Astrocyte (in vitro differentiated cells and primary cell): ENCODE measurements around the gene RPS6KA2. TPM values are rescaled to one million over a fixed set of nuclear protein-coding genes. Genes with fewer than 3 reads are reported as not detected.

Experiments used
- DNase-seq: peaks from one replicate; pipeline ENCODE4 v3.0.0-alpha.2; 2010; ENCODE audit warnings: low read depth
- FAIRE-seq: peaks from 2 replicates; lab custom pipeline; 2011; peaks lifted over from hg19 to GRCh38; lab: Jason Lieb, UNC
- H2AFZ ChIP-seq: 2 replicates; pipeline ENCODE4 v1.6.0; 2012; ENCODE audit warnings: low read depth, low read length, inconsistent platforms
- H3K27ac ChIP-seq: 2 replicates; pipeline ENCODE4 v1.5.1; 2011; ENCODE audit warnings: low read depth, low read length, inconsistent platforms
- H3K27me3 ChIP-seq: 2 replicates; pipeline ENCODE4 v1.6.0; 2011; ENCODE audit warnings: low read length, inconsistent platforms; ENCODE audit not compliant: insufficient read depth
- H3K36me3 ChIP-seq: 2 replicates; pipeline ENCODE4 v1.5.1; 2011; ENCODE audit warnings: low read length, inconsistent platforms; ENCODE audit not compliant: insufficient read depth
- H3K4me1 ChIP-seq: 2 replicates; pipeline ENCODE4 v1.5.1; 2011; ENCODE audit warnings: low read length, inconsistent platforms; ENCODE audit not compliant: insufficient read depth
- H3K4me2 ChIP-seq: 2 replicates; pipeline ENCODE4 v1.6.0; 2012; ENCODE audit warnings: low read length, inconsistent platforms
- H3K4me3 ChIP-seq: 2 replicates; pipeline ENCODE4 v1.5.1; 2011; ENCODE audit warnings: low read depth, mild to moderate bottlenecking, low read length, inconsistent platforms; ENCODE audit not compliant: insufficient read depth
- H3K79me2 ChIP-seq: 2 replicates; pipeline ENCODE4 v1.6.0; 2012; ENCODE audit warnings: mild to moderate bottlenecking, low read length, inconsistent platforms; ENCODE audit not compliant: insufficient read depth
- H3K9ac ChIP-seq: 2 replicates; pipeline ENCODE4 v1.6.0; 2012; ENCODE audit warnings: mild to moderate bottlenecking, low read length, inconsistent platforms
- H3K9me3 ChIP-seq: 2 replicates; pipeline ENCODE4 v1.5.1; 2012; ENCODE audit warnings: low read depth, mild to moderate bottlenecking, low read length, inconsistent platforms; ENCODE audit not compliant: insufficient read depth
- H4K20me1 ChIP-seq: 2 replicates; pipeline ENCODE4 v1.6.0; 2012; ENCODE audit warnings: low read length, inconsistent platforms; ENCODE audit not compliant: insufficient read depth
- H3K27ac Mint-ChIP-seq: one replicate; pipeline ENCODE4 v1.8.0; 2021; ENCODE audit warnings: mild to moderate bottlenecking, mixed read lengths; ENCODE audit not compliant: unreplicated experiment
- H3K27me3 Mint-ChIP-seq: one replicate; pipeline ENCODE4 v1.8.0; 2021; ENCODE audit warnings: low read depth, mixed read lengths; ENCODE audit not compliant: unreplicated experiment
- H3K36me3 Mint-ChIP-seq: one replicate; pipeline ENCODE4 v1.8.0; 2021; ENCODE audit warnings: low read depth, mixed read lengths; ENCODE audit not compliant: unreplicated experiment
- H3K4me1 Mint-ChIP-seq: one replicate; pipeline ENCODE4 v1.8.0; 2021; ENCODE audit warnings: low read depth, mixed read lengths; ENCODE audit not compliant: unreplicated experiment
- H3K4me3 Mint-ChIP-seq: one replicate; pipeline ENCODE4 v1.8.0; 2021; ENCODE audit warnings: mild to moderate bottlenecking, moderate library complexity, mixed read lengths; ENCODE audit not compliant: unreplicated experiment
- H3K9me3 Mint-ChIP-seq: one replicate; pipeline ENCODE4 v1.8.0; 2021; ENCODE audit warnings: mild to moderate bottlenecking, mixed read lengths; ENCODE audit not compliant: unreplicated experiment
- CTCF ChIP-seq: IDR thresholded peaks from 2 replicates; pipeline ENCODE4 v1.5.1; 2011; ENCODE audit warnings: low read depth, mild to moderate bottlenecking, inconsistent platforms, low read length, moderate library complexity; ENCODE audit not compliant: insufficient read depth
- EZH2 ChIP-seq: IDR thresholded peaks from 2 replicates; pipeline ENCODE4 v1.6.1; 2012; ENCODE audit warnings: mild to moderate bottlenecking, low read length, inconsistent platforms; ENCODE audit not compliant: insufficient read depth
- total RNA-seq: library from RNA; stranded (reverse); gene quantifications from 2 replicates; pipeline ENCODE4 v1.2.1, GENCODE V29; 2021

The RPS6KA2 gene
- total RNA-seq, 1 donor from 2014 or later: 33.5 TPM

- Histone ChIP-seq H3K9me3 (no peaks in the 10 kb centered on the region), H3K4me3 (no peak overlapping the region), H3K9ac (no peak overlapping the region), H3K36me3 (no peaks in the 10 kb centered on the region), H2AFZ (no peak overlapping the region), H3K4me2 (peak overlapping the region; percentile 54), H3K79me2 (no peaks in the 10 kb centered on the region), H3K27me3 (no peaks in the 10 kb centered on the region), H3K4me1 (no peaks in the 10 kb centered on the region), H3K27ac (no peak overlapping the region), H4K20me1 (no peaks in the 10 kb centered on the region)
- H3K27me3 Mint-ChIP-seq: peaks cover 18% of the 10 kb centered on the region
- H3K36me3 Mint-ChIP-seq: peaks cover 2% of the 10 kb centered on the region
- H3K4me3 Mint-ChIP-seq: no peak overlapping the region
- H3K4me1 Mint-ChIP-seq: peaks cover 7% of the 10 kb centered on the region
- peaks cover 3% of the 10 kb centered on the region for H3K9me3 Mint-ChIP-seq
- no peak for FAIRE-seq
- no peak overlapping the region for H3K27ac Mint-ChIP-seq
- no peak for DNase-seq
- TF ChIP-seq EZH2: no peak
- no peak for TF ChIP-seq CTCF
Observed at GRCh38 chr6:166640342-166641043, 13.4 kb upstream of the RPS6KA2 start.

GRCh38 chr6:166639921-166640320, 12.9 kb upstream of the RPS6KA2 start:
- Histone ChIP-seq H3K4me3 (no peak overlapping the region), H3K27ac (no peak overlapping the region), H3K4me1 (no peaks in the 10 kb centered on the region), H3K36me3 (no peaks in the 10 kb centered on the region), H3K9ac (no peak overlapping the region), H3K9me3 (no peaks in the 10 kb centered on the region), H3K27me3 (no peaks in the 10 kb centered on the region), H3K4me2 (peak overlapping the region; percentile 54), H2AFZ (no peak overlapping the region), H3K79me2 (no peaks in the 10 kb centered on the region), H4K20me1 (no peaks in the 10 kb centered on the region)
- DNase-seq (no peak), FAIRE-seq (no peak)
- TF ChIP-seq CTCF (no peak), EZH2 (no peak)
- H3K27ac Mint-ChIP-seq: no peak overlapping the region
- peaks cover 2% of the 10 kb centered on the region for H3K36me3 Mint-ChIP-seq
- peaks cover 7% of the 10 kb centered on the region for H3K4me1 Mint-ChIP-seq
- peaks cover 18% of the 10 kb centered on the region for H3K27me3 Mint-ChIP-seq
- no peak overlapping the region for H3K4me3 Mint-ChIP-seq
- H3K9me3 Mint-ChIP-seq: peaks cover 3% of the 10 kb centered on the region

GRCh38 chr6:166638573-166638964, 11.5 kb upstream of the RPS6KA2 start:
- Histone ChIP-seq H3K4me2 (no peak overlapping the region), H3K9me3 (no peaks in the 10 kb centered on the region), H3K27ac (no peak overlapping the region), H3K36me3 (no peaks in the 10 kb centered on the region), H3K9ac (no peak overlapping the region), H3K79me2 (no peaks in the 10 kb centered on the region), H3K4me1 (no peaks in the 10 kb centered on the region), H2AFZ (no peak overlapping the region), H3K27me3 (no peaks in the 10 kb centered on the region), H4K20me1 (no peaks in the 10 kb centered on the region), H3K4me3 (no peak overlapping the region)
- Mint-ChIP-seq H3K9me3 (peaks cover 3% of the 10 kb centered on the region), H3K27ac (no peak overlapping the region), H3K4me3 (no peak overlapping the region), H3K27me3 (peaks cover 18% of the 10 kb centered on the region), H3K36me3 (peaks cover 2% of the 10 kb centered on the region), H3K4me1 (peaks cover 4% of the 10 kb centered on the region)
- no peak for DNase-seq
- no peak for FAIRE-seq
- TF ChIP-seq EZH2: no peak
- TF ChIP-seq CTCF: no peak
